Raji (cell line): ENCODE data around the gene ZMYM4.

Source experiments
- POLR2A ChIP-seq: IDR thresholded peaks from 2 replicates; pipeline ENCODE4 v1.6.1; 2011; ENCODE audit warnings: low read depth, low read length, control low read depth; ENCODE audit not compliant: insufficient read depth

The ZMYM4 gene

DNA sequence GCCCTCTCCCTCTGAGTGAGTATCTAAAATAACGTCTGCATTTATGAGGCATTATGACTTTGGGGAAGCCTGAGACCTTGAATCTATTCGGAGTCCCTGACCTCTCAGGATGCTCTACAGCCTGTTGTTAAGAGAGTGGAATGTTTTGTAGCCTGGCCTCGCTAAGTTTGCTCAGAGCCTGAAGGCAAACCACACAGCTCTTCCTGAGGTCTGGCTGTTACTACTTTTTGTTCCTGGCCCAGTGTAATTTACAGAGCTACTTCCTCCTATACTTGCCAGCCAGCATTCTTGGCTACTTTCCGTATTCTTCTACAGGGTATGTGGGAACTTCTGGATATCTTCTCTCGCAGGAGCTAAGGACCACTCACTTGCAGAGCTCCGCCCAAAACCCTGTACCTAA lies 3.6 kb upstream of the ZMYM4 start:
- no peak for TF ChIP-seq POLR2A

DNA sequence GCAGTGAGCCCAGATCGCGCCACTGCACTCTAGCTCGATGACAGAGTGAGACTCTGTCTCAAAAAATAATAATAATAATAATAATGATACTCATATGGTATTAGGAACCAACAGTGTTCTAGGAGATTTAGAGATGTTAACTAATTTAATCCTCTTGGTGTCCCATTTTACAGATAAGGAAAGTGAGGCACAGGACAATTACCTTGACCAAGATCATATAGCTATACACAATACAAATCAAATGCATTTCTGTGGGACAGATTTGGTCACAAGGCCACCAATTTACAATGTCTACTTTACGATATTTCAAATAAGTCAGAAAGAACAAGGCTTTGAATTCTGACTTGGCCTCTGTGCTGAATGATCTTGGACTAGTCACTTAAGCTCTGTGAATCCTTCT lies 2.2 kb upstream of the ZMYM4 start:
- no peak for TF ChIP-seq POLR2A

DNA sequence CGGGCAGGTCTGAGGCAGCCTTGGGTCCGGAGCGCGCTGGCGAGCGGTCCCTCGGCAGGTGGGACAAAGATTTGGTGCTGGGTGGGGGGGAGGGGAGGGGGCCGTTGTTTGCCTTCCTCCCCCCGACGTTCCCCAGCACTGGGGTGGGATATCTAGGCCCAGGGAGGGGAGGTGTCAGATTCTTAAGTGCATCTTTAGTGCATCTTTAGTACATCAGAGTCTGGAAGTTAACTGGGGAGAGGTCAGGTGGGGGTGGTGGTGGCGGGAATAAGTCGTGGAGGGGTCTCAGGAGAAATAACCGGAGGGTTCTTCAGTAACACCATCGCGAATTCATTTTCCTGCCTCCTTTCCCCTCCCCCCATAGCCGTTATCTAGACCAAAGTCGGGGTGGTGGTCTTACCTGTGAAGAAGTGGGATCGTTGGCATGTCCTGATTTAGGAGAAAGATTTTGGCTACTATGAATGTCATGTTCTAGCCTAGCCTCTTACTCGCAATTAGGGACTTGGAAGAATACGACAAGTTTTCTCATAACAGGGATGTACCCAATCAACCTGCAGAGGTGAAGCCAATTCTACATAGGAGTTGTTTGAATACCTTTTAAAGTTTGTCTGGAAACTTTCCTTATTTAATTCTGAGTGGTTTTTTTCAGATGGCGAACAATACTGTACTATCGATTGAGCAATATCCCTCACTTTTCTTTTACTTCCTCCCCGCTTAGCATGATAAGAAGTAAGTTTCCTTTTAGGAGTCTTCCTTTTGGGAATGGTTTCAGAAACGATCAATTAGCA lies 886 bp downstream of the ZMYM4 start:
- no peak for TF ChIP-seq POLR2A

DNA sequence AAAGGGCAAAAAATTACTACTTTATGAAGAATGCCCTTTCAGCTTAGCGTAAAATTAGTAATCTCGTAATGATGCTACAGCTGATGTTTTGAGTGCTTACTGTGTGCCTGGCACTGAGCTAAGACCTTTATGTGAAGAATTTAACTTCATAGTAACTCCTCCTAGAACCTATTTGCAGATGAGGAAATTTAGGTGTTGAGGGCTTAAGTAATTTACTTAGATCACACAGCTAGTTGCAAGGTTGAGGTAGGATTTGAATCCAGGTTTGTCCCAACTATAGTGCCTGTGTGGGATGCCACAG lies 1.4 kb downstream of the ZMYM4 start:
- TF ChIP-seq POLR2A: no peak

DNA sequence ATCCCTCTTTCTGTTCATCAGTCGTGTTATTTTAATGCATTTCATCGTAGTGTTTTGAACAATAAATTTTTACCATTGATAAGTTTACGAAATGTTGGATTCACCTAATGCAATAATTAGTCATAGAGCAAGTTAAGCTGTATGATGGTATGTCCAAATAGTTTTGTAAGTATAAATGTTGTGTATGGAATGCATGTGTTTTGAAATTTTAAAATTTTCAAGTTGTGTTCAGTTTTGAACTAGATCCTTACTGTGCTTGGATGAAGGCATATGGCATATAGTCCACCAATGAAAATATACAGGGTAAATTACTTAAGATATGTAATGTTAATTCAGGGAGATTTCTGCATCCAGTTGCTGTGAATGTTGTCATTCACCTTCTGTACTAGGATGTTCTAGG lies 2.3 kb downstream of the ZMYM4 start:
- TF ChIP-seq POLR2A: no peak

DNA sequence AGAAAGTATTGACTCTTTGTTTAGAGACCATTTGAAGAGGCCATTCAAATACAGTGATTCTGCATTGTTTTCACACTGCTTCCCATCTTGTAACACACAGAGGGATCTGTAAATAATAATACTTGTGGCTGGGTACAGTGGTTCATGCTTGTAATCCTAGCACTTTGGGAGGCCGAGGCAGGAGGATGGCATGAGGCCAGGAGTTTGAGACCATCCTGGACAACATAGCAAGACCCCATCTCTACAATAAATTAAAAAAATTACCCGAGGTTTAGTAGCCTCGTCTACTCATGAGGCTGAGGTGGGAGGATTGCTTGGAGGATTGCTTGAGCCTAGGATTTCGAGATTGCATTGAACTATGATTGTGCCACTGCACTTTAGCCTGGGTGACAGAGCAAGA lies 5.7 kb downstream of the ZMYM4 start:
- no peak for TF ChIP-seq POLR2A

DNA sequence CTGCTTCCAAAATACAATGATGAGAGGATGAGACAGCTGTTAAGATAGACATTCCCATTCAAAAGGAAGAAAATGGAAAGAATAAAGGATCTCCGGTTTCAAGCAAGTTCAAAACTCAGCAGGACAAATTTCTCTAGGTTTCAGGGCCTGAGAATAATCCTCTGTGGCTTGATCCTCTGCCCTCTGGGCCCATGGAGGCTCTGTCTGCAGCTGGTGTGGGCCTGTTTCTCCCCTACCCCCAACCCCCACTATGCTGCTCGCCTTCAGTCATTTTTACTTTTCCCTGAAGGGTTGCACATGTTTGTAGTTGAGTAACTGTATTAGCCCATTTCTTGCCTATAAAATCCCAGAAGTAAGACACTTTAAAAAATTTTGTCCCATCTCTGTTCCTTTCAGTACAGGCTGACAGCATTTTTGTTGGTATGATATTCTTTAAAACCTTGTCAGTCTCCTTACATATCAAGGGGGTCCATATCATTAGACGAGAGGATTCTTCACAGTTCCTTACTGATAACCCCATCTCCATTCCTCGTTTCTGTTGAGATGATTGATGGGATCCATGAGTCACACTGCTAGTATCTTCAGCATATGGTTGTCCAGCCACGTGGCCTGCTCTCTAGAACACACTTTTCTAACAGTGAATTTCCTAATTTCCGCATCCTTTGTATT lies 10.5 kb downstream of the ZMYM4 start:
- TF ChIP-seq POLR2A: no peak

DNA sequence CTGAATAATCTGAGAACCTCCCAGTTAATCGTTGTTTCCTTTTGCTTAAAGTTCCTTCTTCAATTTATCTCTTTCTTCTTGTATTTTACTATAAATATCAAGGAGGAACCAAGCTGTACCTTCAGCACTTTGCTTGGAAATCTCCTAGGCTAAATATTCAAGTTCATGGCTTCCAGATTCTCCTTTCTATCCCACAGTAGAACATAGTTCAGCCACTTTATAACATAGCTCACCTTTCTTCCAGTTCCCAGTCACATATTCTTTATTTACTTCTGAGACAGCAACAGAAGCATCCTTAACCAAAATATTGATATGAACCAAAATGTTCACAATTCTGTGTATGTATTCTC lies 11.0 kb downstream of the ZMYM4 start:
- no peak for TF ChIP-seq POLR2A

DNA sequence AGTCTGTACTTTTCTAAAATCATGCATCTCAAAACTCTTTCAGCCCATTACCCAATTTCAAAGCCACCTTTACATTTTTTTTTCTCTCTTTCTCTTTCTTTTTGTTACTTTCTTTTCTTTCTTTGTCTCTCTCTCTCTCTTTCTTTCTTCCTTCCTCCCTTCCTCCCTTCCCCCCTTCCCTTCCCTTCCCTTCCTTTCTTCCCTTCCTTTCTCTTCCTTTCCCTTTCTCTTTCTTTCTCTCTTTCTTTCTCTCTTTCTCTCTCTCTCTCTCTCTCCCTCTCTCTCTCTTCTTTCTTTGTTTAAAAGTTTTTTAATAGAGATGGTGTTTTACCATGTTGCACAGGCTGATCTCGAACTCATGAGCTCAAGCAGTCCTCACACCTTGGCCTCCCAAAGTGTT lies 11.5 kb downstream of the ZMYM4 start:
- TF ChIP-seq POLR2A: no peak

DNA sequence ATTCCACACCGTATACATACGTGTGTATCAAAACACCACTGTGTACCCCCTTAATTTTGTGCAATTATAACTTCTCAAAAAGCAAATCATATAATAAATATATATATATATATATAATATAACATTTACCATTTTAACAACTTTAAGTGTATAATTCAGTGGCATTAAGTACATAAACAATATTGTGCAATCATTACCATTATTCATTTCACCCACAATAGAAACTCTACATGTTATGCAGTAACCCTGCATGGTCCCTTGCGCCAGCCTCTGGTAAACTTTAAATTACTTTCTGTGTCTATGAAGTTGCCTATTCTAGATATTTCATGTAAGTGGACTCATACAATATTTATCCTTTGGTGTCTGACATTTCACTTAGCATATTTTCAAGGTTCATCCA lies 13.1 kb downstream of the ZMYM4 start:
- TF ChIP-seq POLR2A: no peak

DNA sequence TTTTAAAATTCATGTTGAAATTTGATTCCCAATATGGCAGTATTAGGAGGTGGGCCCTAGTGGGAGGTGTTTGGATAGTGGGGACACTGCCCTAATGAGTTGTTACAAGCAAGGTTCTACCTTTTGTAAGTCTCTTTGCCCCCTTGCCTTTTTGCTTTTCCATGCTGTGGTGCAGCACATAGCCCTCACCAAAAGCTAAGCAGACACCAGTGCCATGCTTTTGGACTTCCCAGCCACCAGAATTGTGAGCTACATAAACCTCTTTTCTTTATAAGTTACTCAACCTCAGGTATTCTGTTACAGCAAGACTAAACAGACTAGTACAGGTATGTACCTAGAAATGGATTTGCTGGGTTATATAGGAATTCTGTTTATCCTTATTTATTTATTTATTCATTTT lies 13.7 kb downstream of the ZMYM4 start:
- no peak for TF ChIP-seq POLR2A

DNA sequence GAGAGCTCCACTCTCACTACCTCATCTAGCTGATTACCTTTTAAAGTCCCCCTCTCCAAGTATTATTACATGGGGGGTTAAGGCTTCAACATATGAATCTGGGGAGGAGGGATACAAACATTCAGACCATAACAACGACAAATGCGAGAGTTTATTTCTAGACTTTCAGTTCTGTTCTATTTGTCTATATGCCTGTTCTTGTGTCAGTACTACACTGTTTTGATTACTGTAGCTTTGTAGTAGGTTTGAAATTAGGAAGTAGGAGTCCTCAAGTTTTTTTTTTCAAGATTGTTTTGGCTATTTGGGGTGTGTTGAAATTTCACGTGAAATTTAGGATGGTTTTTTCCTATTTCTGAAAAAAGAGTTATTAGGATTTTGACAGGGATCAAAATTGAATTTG lies 16.3 kb downstream of the ZMYM4 start:
- TF ChIP-seq POLR2A: no peak

DNA sequence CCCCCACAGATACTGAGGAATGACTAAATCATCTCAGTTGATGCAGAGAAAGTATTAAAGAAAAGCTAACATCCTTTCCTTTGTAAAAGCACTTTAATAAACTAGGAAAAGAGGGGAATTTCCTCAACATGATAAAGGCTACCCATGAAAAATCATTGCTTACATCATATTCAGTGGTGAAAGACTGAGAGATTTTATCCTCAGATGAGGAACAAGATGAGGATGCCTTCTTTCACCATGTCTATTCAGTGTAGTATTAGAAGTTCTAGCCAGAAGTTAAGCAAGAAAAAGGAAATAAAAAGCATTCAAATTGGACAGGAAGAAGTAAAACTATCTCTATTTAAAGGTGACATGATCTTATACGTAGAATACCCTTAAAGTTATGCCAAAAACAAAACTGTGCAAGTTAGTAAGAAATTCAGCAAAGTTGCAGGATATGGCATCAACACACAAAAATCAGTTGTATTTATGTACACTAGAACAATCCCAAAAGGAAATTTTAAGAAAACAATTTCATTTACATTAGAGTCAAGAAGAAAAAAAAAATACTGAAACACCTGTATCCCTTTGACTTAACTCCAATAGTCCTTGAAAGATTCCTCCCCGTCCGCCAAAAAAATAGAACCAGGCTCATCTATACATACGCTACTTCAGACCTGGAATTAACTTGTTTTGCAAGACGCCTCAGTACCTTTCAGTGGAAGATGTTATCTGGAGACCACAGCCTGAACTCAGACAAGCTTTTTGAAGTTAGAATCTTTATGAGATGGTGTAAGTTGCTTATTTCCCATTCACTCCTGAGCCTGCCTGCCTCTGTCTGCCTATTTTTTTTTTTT lies 17.5 kb downstream of the ZMYM4 start:
- TF ChIP-seq POLR2A: no peak

DNA sequence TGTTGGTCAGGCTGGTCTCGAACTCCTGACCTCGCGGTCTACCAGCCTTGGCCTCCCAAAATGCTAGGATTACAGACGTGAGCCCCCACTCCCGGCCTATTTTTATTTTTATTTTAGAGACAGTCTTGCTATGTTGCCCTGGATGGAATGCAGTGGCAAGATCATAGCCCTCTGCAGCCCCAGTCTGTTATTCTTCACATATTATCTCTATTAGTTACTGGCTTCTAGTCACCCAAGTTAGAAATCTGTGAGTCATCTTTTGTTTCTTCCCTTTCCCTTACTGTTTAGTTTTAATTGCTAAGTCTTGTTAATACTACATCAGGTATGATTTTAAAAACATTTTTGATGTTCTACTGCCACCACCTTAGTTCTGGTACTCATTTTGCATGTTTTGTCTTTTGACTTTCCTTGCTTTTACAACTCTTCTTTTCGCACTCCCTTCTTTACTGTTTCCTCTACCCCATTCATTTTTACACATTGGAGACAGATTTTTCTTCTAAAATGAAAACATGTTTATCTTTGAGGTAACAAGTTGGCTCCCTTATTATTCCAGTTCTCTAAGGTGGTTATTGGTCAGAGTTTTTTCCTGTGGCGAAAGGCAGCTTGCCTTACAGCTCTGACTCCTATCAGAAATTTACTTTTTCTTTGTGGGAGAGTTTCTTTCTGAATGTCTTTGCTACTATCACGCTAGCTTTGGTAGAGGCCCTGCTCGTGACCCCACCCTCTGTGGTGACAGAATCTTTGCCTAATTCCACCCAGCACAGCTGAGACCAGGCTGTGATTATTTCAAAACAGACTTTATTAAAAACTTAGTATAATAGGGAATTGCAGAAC lies 19.5 kb downstream of the ZMYM4 start:
- TF ChIP-seq POLR2A: no peak

DNA sequence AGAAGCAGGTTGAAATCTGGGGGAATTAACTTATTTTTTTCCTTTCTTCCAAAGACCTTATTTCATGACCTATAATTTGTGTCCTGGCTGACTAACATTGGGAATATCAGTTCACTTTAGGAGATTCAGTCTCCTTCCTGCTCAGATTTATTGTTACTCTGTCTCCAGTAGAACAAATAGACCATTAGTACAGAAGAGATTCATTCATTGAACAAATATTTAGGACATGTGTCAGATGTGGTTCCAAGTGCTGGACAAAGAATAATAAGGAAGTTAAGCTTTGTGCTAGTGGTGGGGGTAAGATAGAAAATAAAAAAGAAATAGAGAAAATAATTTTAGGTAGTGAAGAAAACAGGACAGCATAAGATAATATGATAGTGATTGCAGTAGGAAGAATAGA lies 20.3 kb downstream of the ZMYM4 start:
- TF ChIP-seq POLR2A: no peak
